Upper lobe of right lung (tissue), 1 donor: ENCODE results near the gene SLX4IP. TPM values are rescaled to one million over a fixed set of nuclear protein-coding genes. Genes with fewer than 3 reads are reported as not detected.

Experiments used
- ATAC-seq: fragments of 200-7000 bp; cut with Tn5 transposase; one replicate; pipeline ENCODE4 v1.9.1; 2020; ENCODE audit warnings: mild to moderate bottlenecking, moderate library complexity
- DNase-seq: peaks from one replicate; pipeline ENCODE4 v3.0.0-alpha.2; 2020
- H3K27ac ChIP-seq: fragments of 200-600 bp; one replicate; pipeline ENCODE4 v1.8.0; 2022
- H3K27me3 ChIP-seq: fragments of 200-600 bp; one replicate; pipeline ENCODE4 v1.8.0; 2022; ENCODE audit warnings: mild to moderate bottlenecking
- H3K36me3 ChIP-seq: fragments of 200-600 bp; one replicate; pipeline ENCODE4 v1.8.0; 2022
- H3K4me1 ChIP-seq: fragments of 200-600 bp; one replicate; pipeline ENCODE4 v1.8.0; 2022
- H3K4me3 ChIP-seq: fragments of 200-600 bp; one replicate; pipeline ENCODE4 v1.8.0; 2022; ENCODE audit warnings: mild to moderate bottlenecking
- H3K9me3 ChIP-seq: fragments of 200-600 bp; one replicate; pipeline ENCODE4 v1.8.0; 2022
- CTCF ChIP-seq: fragments of 200-600 bp; IDR thresholded peaks from one replicate; pipeline ENCODE4 v1.8.0; 2022; ENCODE audit warnings: antibody characterized with exemption
- intact Hi-C: fragments of 100-400 bp; cut with DNase I; formaldehyde crosslinking; loops from one replicate; pipeline ENCODE4 v1.11.0; 2022
- total RNA-seq: library from RNA; stranded (reverse); fragmentation: NEBNext Ultra II Directional; extraction: Animal tissue kit (Norgen Biotek cat#: 25700); gene quantifications from one replicate; pipeline ENCODE4 v1.2.1, GENCODE V29; 2021
- donor health status: DM: no; HTN: yes; CAD: no; lungs with severe emphysema.

SLX4IP gene
- total RNA-seq, 1 donor from 2014 or later: 5.4 TPM

GRCh38 chr20:10469599-10469998 is 34.5 kb downstream of the SLX4IP start:
- H3K36me3 ChIP-seq: no peaks in the 10 kb centered on the region
- peak overlapping the region; percentile 38 for H3K27ac ChIP-seq
- peak; percentile 92 for ATAC-seq
- no peak overlapping the region for H3K4me3 ChIP-seq
- H3K9me3 ChIP-seq: no peaks in the 10 kb centered on the region
- H3K27me3 ChIP-seq: no peaks in the 10 kb centered on the region
- TF ChIP-seq CTCF: peak; percentile 73
- DNase-seq: no peak
- H3K4me1 ChIP-seq: peaks cover 18% of the 10 kb centered on the region
- intact Hi-C loops: no loop called here

- DNase-seq (no peak), ATAC-seq (peak; percentile 22)
- no peaks in the 10 kb centered on the region for H3K9me3 ChIP-seq
- no peaks in the 10 kb centered on the region for H3K36me3 ChIP-seq
- no peaks in the 10 kb centered on the region for H3K27me3 ChIP-seq
- H3K27ac ChIP-seq: peak overlapping the region; percentile 38
- TF ChIP-seq CTCF: no peak
- intact Hi-C loops: no loop called here
- H3K4me1 ChIP-seq: peaks cover 23% of the 10 kb centered on the region
- no peak overlapping the region for H3K4me3 ChIP-seq
Observed at GRCh38 chr20:10470276-10470675, 35.2 kb downstream of the SLX4IP start.

GRCh38 chr20:10472871-10473270 is 37.8 kb downstream of the SLX4IP start:
- no peak overlapping the region for H3K27ac ChIP-seq
- no peaks in the 10 kb centered on the region for H3K36me3 ChIP-seq
- intact Hi-C loops: no loop called here
- no peaks in the 10 kb centered on the region for H3K27me3 ChIP-seq
- no peak for DNase-seq
- no peaks in the 10 kb centered on the region for H3K9me3 ChIP-seq
- no peak overlapping the region for H3K4me3 ChIP-seq
- H3K4me1 ChIP-seq: peaks cover 26% of the 10 kb centered on the region
- ATAC-seq: no peak
- TF ChIP-seq CTCF: no peak

GRCh38 chr20:10474606-10475184 is 39.6 kb downstream of the SLX4IP start:
- H3K27me3 ChIP-seq: no peaks in the 10 kb centered on the region
- intact Hi-C loops: no loop called here
- H3K27ac ChIP-seq: no peak overlapping the region
- H3K36me3 ChIP-seq: no peaks in the 10 kb centered on the region
- peaks cover 16% of the 10 kb centered on the region for H3K4me1 ChIP-seq
- no peaks in the 10 kb centered on the region for H3K9me3 ChIP-seq
- ATAC-seq (peak; percentile 40), DNase-seq (no peak)
- TF ChIP-seq CTCF: no peak
- H3K4me3 ChIP-seq: no peak overlapping the region

GRCh38 chr20:10475225-10475624 is 40.1 kb downstream of the SLX4IP start:
- no peaks in the 10 kb centered on the region for H3K27me3 ChIP-seq
- no peaks in the 10 kb centered on the region for H3K9me3 ChIP-seq
- peaks cover 11% of the 10 kb centered on the region for H3K4me1 ChIP-seq
- ATAC-seq (peak; percentile 81), DNase-seq (no peak)
- intact Hi-C loops: no loop called here
- H3K27ac ChIP-seq: no peak overlapping the region
- H3K4me3 ChIP-seq: no peak overlapping the region
- TF ChIP-seq CTCF: no peak
- H3K36me3 ChIP-seq: no peaks in the 10 kb centered on the region

- intact Hi-C loops: no loop called here
- no peaks in the 10 kb centered on the region for H3K27me3 ChIP-seq
- no peaks in the 10 kb centered on the region for H3K36me3 ChIP-seq
- H3K4me3 ChIP-seq: no peak overlapping the region
- H3K9me3 ChIP-seq: no peaks in the 10 kb centered on the region
- ATAC-seq (peak; percentile 76), DNase-seq (no peak)
- H3K27ac ChIP-seq: no peak overlapping the region
- peaks cover 10% of the 10 kb centered on the region for H3K4me1 ChIP-seq
- TF ChIP-seq CTCF: no peak
Observed at GRCh38 chr20:10476319-10476724, 41.2 kb downstream of the SLX4IP start.
